Kidney capillary endothelial cell (primary cell): ENCODE results near the gene FSTL1.
"Not testable (repeated sequence)": the region's sequence is repeated elsewhere in the genome, so short reads cannot be mapped to it uniquely, and the experiment has no call there.

ENCODE experiments used
- DNase-seq: peaks from one replicate; pipeline ENCODE4 v3.0.0-alpha.2; 2018; ENCODE audit warnings: low spot score

The FSTL1 gene

DNA sequence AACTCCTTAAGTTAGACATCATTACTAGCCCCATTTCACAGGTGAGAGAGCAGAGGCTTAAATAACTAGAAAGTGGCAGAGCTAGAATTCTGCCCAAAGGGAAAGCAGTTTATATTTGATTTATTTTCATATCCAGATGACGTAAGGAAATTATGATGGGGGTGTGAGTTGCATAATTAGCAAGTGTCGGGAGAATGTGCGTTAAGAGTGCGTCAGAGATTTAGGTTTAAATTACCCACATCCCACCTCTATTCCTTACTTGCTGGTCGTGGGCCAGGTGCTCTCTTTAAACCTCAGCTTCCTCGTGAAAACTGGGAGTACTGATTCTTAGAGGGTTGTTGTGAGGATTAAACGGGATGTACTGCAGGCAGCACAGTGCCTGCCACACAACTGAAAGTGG is 32.3 kb downstream of the FSTL1 start:
- no peak for DNase-seq

GRCh38 chr3:120417272-120417911 is 33.4 kb downstream of the FSTL1 start:
- DNase-seq: peak; percentile 98

DNA sequence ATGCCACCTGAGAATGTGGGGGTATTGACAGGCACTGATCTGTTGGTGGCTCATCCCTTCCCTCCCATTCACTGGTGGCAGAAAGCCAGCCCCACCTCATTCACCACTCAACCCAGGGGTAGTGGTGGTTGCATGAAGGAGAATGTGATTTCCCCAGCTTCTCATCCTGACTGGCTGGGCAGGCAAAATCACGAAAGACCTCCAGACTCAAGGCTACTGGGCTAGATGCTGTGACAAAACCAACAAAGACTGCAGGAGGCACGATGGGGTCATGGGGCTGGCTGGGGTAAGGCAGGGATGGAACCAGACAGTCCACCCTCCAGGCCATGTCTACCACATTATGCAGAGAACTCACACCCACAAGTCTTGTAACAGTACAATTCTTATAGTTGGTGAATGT is 33.9 kb downstream of the FSTL1 start:
- no peak for DNase-seq

DNA sequence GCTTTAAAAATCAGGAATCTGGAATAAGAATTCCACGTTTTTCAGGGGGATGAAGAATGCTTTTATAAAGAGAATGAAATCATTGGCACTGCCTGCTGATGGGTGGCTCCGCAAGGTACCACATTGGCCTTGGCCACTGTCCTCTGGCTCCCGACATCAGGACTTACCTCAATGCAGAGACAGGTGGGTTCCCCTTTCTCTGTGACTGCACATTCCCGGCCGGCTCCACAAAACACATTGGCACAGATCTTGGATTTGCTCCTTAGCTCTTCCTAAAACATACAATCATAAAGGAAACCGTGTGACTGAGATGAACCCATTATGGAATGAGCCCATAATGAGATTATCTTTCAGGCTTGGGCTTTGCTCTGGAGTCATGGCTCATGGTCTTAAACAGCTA is 35.0 kb downstream of the FSTL1 start:
- no peak for DNase-seq

DNA sequence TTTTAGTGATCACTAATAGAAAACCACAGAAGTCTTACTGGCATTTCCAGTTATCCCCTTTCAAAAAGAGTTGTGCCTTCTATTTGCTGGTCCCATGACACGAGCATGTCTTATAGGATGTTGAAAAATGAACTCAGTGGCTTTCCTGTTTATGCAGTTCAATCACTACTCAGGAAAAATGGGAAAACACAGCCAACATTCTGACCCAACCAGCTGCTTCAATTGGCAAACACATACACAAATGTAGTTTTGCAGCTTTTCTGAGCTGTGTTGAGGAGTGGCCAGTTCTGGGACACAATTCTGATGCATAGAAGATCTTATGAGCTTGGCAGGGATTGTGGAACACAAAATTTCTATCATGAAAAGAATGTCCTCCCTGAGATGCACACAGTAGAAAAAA is 40.3 kb downstream of the FSTL1 start:
- DNase-seq: no peak

- DNase-seq: no peak
Measured at GRCh38 chr3:120410116-120410515, 40.7 kb downstream of the FSTL1 start.

GRCh38 chr3:120407508-120408287 is 43.1 kb downstream of the FSTL1 start:
- no peak for DNase-seq

DNA sequence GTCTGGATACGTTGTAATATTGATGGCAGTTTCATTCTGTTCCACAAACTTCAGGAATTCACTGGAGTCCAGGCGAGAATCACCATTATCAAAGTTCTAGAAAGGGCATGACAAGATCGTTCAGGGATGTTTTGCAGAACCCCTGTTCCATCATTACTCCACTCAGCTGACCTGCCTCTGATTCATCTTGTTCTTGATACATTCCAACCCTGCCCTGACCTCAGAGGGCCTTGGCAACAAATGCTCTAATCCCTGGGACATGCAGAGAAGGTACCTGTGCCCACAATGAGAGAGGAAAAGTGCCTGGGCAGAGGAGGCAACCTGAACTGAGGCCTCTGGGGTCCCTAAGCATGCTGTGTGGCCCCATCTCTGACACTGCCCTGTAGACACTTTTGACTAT is 45.9 kb downstream of the FSTL1 start:
- DNase-seq: no peak

- DNase-seq: no peak
Measured at GRCh38 chr3:120402257-120402656, 48.5 kb downstream of the FSTL1 start.

- no peak for DNase-seq
Measured at GRCh38 chr3:120399372-120399771, 51.4 kb downstream of the FSTL1 start.

DNA sequence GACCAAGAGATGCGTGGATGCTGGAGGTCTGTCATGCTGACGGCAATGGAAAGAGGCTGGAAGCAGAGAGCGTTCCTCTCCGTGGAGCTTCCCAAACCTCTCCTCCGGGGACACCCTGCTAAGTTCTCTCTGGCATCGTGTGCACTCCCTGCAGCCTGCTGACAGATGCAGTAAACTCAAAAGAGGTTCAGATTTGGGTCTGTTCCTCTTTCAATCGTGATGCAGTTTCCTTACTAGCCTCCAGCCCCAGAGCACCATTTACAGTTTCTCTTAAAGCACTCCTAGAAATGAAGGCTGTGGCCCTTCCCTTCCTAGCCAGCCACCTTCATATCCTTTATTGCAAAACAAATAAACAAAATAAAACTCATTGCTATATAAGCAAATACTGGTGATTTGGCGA is 54.3 kb downstream of the FSTL1 start:
- no peak for DNase-seq

DNA sequence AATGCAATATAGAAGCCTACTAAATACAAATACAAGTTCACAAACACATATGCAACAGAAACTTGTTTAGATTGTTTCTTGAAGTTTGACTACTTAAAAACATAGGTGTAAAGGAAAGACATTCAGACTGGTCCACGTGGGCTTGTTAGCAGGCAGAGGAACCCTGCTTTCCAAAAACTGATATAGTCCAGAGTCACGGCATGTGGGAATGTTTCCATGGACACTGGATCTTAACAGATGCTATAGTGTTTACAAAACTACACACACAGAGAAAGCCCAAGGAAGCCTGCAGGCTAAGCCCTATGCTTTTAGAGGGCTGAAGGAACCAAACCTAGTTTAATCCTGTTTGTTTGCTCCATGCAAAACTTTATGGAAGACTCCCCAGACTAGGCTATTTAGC is 56.4 kb downstream of the FSTL1 start:
- no peak for DNase-seq

- no peak for DNase-seq
Measured at GRCh38 chr3:120393761-120394160, 57.0 kb downstream of the FSTL1 start.

GRCh38 chr3:120393243-120393642 is 57.5 kb downstream of the FSTL1 start:
- DNase-seq: no peak

DNA sequence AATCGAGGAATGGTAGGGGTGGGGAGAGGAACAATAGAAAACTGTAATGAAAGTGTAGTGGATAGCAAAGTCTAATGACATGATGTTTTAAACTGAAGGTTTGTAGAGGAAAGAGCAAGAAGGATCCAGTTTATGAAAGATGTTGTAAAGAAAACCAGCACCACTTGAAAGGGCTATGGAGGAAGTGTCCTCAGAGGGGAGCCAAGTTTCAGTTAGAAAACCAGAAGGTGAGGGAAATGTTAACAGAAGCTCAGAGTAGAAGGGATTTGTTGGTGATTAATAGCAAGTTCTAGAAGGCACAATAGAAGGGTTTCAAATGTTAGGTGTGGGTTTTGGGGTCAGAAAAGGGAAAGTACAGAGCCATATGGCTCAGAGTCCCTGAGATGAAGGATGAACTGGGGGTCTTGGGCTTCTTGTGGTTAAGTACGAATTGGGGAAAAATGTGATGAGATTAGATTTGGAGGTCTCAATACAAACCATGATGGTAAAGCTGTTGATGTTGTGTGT is 67.8 kb downstream of the FSTL1 start:
- DNase-seq: no peak

GRCh38 chr3:120381503-120381902 is 69.3 kb downstream of the FSTL1 start:
- no peak for DNase-seq

- DNase-seq: not testable (repeated sequence)
Measured at GRCh38 chr3:120377948-120378347, 72.8 kb downstream of the FSTL1 start.

DNA sequence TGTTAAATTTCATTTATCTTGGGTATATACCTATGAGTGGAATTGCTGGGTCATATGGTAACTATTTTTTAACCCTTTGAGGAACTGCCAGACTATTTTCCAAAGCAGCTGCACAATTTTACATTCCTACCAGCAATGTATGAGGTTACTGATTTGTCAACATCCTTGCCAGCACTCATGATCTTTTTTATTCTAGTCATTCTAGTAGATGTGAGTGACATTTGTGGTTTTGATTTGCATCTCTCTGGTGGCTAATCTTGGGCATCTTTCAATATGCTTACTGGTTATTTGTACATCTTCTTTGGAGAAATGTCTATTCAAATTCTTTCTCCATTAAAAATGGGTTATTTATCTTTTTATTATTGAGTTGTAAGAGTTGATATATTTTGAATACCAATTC is 80.3 kb downstream of the FSTL1 start:
- DNase-seq: no peak

GRCh38 chr3:120369037-120369467 is 81.7 kb downstream of the FSTL1 start:
- no peak for DNase-seq

- DNase-seq: no peak
Measured at GRCh38 chr3:120368172-120368571, 82.6 kb downstream of the FSTL1 start.

DNA sequence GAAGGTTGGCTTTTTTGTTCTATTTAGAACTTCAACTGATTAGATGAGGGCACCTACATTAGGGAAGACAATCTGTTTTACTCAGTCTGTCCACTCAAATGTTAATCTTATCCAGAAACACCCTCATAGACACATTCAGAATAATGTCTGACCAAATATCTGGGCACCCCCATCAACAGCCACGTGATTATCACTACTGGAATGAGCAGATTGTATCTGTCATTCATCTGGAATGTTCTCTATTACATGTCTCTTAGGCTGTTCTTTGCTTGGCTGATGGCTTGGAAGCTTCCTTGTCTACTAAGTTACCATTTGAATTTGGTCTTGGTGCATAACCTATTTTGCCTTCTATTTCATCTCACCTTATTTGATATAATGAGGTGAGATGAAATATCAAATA is 86.0 kb downstream of the FSTL1 start:
- DNase-seq: no peak

GRCh38 chr3:120364101-120364500 is 86.7 kb downstream of the FSTL1 start:
- DNase-seq: no peak

GRCh38 chr3:120357807-120358206 is 93.0 kb downstream of the FSTL1 start:
- DNase-seq: no peak

GRCh38 chr3:120355486-120355885 is 95.3 kb downstream of the FSTL1 start:
- DNase-seq: no peak
